Panc1 (cell line): ENCODE measurements around the gene TAOK3.

Source experiments
- CTCF ChIP-seq: fragments of 450-650 bp; IDR thresholded peaks from 2 replicates; pipeline ENCODE4 v1.5.1; 2017; ENCODE audit warnings: mild to moderate bottlenecking
- POLR2AphosphoS5 ChIP-seq: IDR thresholded peaks from 2 replicates; pipeline ENCODE4 v1.6.1; 2012; ENCODE audit warnings: mild to moderate bottlenecking, low read depth, low read length, moderate library complexity
- REST ChIP-seq, 2 experiments: IDR thresholded peaks; 2 replicates each; pipeline ENCODE4 v1.6.1; 2011 to 2012; ENCODE audit warnings: low read depth in 2 of 2, control low read depth in 1 of 2, low read length in 1 of 2, mild to moderate bottlenecking in 1 of 2, moderate library complexity in 1 of 2; ENCODE audit not compliant: insufficient read depth in 1 of 2
- SIN3A ChIP-seq: IDR thresholded peaks from 2 replicates; pipeline ENCODE4 v1.6.1; 2012; ENCODE audit warnings: low read depth, mild to moderate bottlenecking, low read length, moderate library complexity, borderline replicate concordance; ENCODE audit not compliant: insufficient read depth
- TCF7L2 ChIP-seq: IDR thresholded peaks from 2 replicates; pipeline ENCODE4 v1.6.1; 2011; ENCODE audit warnings: mild to moderate bottlenecking, low read depth, low read length, inconsistent platforms

DNA sequence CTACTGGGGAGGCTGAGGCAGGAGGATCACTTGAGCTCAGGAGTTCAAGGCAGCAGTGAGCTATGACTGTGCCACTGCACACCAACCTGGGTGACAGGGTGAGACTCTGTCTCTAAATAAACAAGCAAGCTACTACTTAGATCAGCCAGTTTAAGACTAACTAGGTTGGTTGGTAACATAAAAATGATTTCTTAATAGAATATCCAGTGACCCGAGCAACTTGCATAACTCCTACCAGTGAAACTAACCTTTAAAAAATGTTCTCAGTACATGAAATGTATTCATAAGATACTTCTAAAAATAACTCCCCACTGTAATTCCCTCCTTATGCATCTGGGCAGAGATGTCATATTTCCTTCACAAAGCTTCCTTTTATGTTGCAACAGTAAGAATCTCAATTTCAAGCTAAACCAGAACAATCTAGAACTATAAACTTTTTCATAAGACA lies 15.9 kb downstream of the TAOK3 start:
- TF ChIP-seq POLR2AphosphoS5 (no peak), CTCF (no peak), SIN3A (no peak), REST (IDR thresholded peaks at IDR 0.05; ENCODE audit: insufficient read depth in 1 of 2, low read depth in 2 of 2, low read length in 1 of 2) (no peak), TCF7L2 (no peak)
